Colonic mucosa (tissue), 4 donors: Measurements from ENCODE around the gene ADCY2. TPM values are rescaled to one million over a fixed set of nuclear protein-coding genes. Genes with fewer than 3 reads are reported as not detected.

Experiments used
- DNase-seq: peaks from one replicate; pipeline ENCODE4 v3.0.0-alpha.2; 2020
- H3K27ac ChIP-seq: fragments of 200-600 bp; one replicate; pipeline ENCODE4 v1.8.0; 2021
- H3K27me3 ChIP-seq: fragments of 200-600 bp; one replicate; pipeline ENCODE4 v1.8.0; 2021
- H3K36me3 ChIP-seq: fragments of 200-600 bp; one replicate; pipeline ENCODE4 v1.8.0; 2021
- H3K4me1 ChIP-seq: fragments of 200-600 bp; one replicate; pipeline ENCODE4 v1.8.0; 2021; ENCODE audit warnings: mild to moderate bottlenecking
- H3K4me3 ChIP-seq: fragments of 200-600 bp; one replicate; pipeline ENCODE4 v1.8.0; 2021
- H3K9ac ChIP-seq, 2 donors: one replicate each; pipeline ENCODE4 v1.7.0; 2013; ENCODE audit warnings: control low read depth in 2 of 2, low read depth in 2 of 2, low read length in 2 of 2
- H3K9me3 ChIP-seq: fragments of 200-600 bp; one replicate; pipeline ENCODE4 v1.8.0; 2021
- intact Hi-C: fragments of 100-400 bp; cut with DNase I; formaldehyde crosslinking; loops from one replicate; pipeline ENCODE4 v1.14.1; 2022
- total RNA-seq, 2 donors: library from RNA; stranded (reverse); fragmentation: NEBNext Ultra II Directional in 1 of 2; extraction: Animal tissue kit (Norgen Biotek cat#: 25700) in 1 of 2; gene quantifications; one replicate each; pipeline ENCODE4 v1.2.1, GENCODE V29; 2021
- TF ChIP-seq, protein P1 (sequence below): fragments of 200-600 bp; IDR thresholded peaks from one replicate; pipeline ENCODE4 v1.8.0; 2022; ENCODE audit warnings: antibody characterized with exemption, mild to moderate bottlenecking
- donor health status: healthy.
- donor health status: DM: no; HTN: no; CAD: no.
- donor health status: DM: no; HTN: no; CAD: no.

The ADCY2 gene
- total RNA-seq, 2 donors from 2014 or later, result 0.67 to 1.9 TPM

DNA sequence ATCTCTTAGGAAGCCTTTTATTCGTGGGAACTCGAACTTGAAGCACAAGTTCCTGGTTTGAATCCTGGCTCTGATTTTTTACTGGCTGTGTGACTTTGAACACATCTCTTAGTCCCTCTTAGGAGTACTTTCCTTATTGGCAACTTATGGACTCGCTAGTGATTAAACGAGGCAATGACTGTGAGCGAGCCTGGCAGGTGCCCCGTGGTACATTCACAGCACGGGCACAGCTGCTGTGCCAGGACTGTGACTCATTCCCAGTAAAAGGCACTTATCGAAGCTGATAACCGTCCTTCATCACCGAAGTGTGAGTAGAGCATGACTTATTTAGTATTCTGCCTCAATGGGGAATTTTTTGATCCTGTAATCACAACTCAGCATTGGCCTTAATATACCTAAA is 432.3 kb downstream of the ADCY2 start:
- no peak overlapping the region for H3K9ac ChIP-seq
- H3K9me3 ChIP-seq, result no peaks in the 10 kb centered on the region
- intact Hi-C loops, result no loop called here
- no peaks in the 10 kb centered on the region for H3K36me3 ChIP-seq
- H3K4me3 ChIP-seq, result no peak overlapping the region
- TF ChIP-seq, protein P1, sequence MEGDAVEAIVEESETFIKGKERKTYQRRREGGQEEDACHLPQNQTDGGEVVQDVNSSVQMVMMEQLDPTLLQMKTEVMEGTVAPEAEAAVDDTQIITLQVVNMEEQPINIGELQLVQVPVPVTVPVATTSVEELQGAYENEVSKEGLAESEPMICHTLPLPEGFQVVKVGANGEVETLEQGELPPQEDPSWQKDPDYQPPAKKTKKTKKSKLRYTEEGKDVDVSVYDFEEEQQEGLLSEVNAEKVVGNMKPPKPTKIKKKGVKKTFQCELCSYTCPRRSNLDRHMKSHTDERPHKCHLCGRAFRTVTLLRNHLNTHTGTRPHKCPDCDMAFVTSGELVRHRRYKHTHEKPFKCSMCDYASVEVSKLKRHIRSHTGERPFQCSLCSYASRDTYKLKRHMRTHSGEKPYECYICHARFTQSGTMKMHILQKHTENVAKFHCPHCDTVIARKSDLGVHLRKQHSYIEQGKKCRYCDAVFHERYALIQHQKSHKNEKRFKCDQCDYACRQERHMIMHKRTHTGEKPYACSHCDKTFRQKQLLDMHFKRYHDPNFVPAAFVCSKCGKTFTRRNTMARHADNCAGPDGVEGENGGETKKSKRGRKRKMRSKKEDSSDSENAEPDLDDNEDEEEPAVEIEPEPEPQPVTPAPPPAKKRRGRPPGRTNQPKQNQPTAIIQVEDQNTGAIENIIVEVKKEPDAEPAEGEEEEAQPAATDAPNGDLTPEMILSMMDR, result no peak
- H3K27ac ChIP-seq, result no peak overlapping the region
- no peaks in the 10 kb centered on the region for H3K4me1 ChIP-seq
- H3K27me3 ChIP-seq, result no peaks in the 10 kb centered on the region
- DNase-seq, result no peak

GRCh38 chr5:7834982-7835381 is 439.0 kb downstream of the ADCY2 start:
- no peaks in the 10 kb centered on the region for H3K27me3 ChIP-seq
- no peak overlapping the region for H3K9ac ChIP-seq
- no peak overlapping the region for H3K27ac ChIP-seq
- no peak overlapping the region for H3K4me3 ChIP-seq
- H3K36me3 ChIP-seq, result no peaks in the 10 kb centered on the region
- H3K9me3 ChIP-seq, result no peaks in the 10 kb centered on the region
- no peaks in the 10 kb centered on the region for H3K4me1 ChIP-seq
- DNase-seq, result no peak
- intact Hi-C loops, result no loop called here
- TF ChIP-seq, protein P1, result no peak

DNA sequence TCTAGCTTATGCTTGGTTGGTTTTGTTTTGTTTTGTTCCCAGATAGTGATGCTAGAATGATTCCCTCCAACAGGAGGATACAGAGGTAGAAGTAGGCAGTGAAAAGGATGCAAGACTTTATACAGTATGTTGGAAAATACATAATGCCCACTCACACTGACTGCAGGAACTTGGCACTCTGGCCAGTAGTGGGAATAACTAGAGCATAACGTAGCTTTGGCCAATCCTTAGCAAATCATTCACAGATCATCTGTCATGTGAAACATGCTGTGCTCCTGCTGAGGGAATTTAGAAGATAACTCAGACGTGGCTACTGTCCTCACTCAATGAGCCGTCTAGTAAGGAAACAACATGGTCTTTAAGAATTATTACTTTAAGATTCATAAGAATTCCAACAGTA is 441.5 kb downstream of the ADCY2 start:
- Histone ChIP-seq H3K4me1 (no peaks in the 10 kb centered on the region), H3K9ac (no peak overlapping the region), H3K27me3 (no peaks in the 10 kb centered on the region), H3K4me3 (no peak overlapping the region), H3K9me3 (no peaks in the 10 kb centered on the region), H3K27ac (no peak overlapping the region), H3K36me3 (no peaks in the 10 kb centered on the region)
- intact Hi-C loops, result no loop called here
- no peak for DNase-seq
- TF ChIP-seq, protein P1, result no peak

GRCh38 chr5:7842531-7842930 is 446.6 kb downstream of the ADCY2 start:
- Histone ChIP-seq H3K9ac (no peak overlapping the region), H3K27me3 (no peaks in the 10 kb centered on the region), H3K36me3 (no peaks in the 10 kb centered on the region), H3K27ac (no peak overlapping the region), H3K4me1 (no peaks in the 10 kb centered on the region), H3K4me3 (no peak overlapping the region), H3K9me3 (no peaks in the 10 kb centered on the region)
- DNase-seq, result no peak
- TF ChIP-seq, protein P1, result no peak
- intact Hi-C loops, result no loop called here

DNA sequence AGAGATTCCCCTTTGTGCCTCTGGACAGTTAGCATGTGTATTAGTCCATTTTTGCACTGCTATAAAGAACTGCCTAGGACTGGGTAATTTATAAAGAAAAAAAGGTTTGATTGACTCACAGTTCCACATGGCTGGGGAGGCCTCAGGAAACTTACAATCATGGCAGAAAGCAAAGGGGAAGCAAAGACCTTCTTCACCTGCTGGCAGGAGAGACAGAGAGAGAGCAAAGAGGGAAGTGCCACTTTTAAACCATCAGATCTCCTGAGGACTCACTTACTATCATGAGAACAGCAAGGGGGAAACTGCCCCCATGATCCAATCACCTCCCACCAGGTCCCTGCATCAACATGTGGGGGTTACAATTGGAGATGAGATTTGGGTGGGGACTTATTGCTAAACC is 449.0 kb downstream of the ADCY2 start:
- DNase-seq, result no peak
- H3K4me3 ChIP-seq, result no peak overlapping the region
- intact Hi-C loops, result no loop called here
- TF ChIP-seq, protein P1, result no peak
- peaks cover 12% of the 10 kb centered on the region for H3K27me3 ChIP-seq
- H3K36me3 ChIP-seq, result no peaks in the 10 kb centered on the region
- H3K27ac ChIP-seq, result no peak overlapping the region
- no peaks in the 10 kb centered on the region for H3K9me3 ChIP-seq
- no peak overlapping the region for H3K9ac ChIP-seq
- peaks cover 1% of the 10 kb centered on the region for H3K4me1 ChIP-seq

DNA sequence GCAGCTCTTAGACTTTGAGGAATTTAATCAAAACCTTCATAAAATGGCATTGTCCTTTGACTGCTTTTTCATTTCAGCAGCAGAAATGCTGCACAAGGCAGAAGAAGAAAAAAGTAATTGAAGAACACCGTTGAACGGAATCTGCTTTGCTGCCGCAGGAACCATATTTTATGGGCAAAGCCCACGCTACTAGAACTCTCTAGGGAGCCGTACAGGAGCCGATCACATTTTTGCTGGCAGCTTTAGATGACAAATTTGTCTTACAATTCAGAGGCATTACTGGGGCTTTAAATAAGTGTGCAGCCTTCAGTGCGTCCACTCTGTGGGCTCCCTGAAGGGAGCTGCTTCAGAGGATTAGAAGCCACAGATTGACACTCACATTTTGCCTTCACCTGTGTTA is 449.6 kb downstream of the ADCY2 start:
- Histone ChIP-seq H3K27ac (no peak overlapping the region), H3K27me3 (peaks cover 12% of the 10 kb centered on the region), H3K4me1 (peaks cover 4% of the 10 kb centered on the region), H3K9me3 (no peaks in the 10 kb centered on the region), H3K9ac (no peak overlapping the region), H3K4me3 (no peak overlapping the region), H3K36me3 (no peaks in the 10 kb centered on the region)
- DNase-seq, result no peak
- intact Hi-C loops, result no loop called here
- TF ChIP-seq, protein P1, result no peak
